A172 (cell line): ENCODE measurements around the gene THADA. TPM values are rescaled to one million over a fixed set of nuclear protein-coding genes. Genes with fewer than 3 reads are reported as not detected.
"Not testable (repeated sequence)": the region's sequence is repeated elsewhere in the genome, so short reads cannot be mapped to it uniquely, and the experiment has no call there.

Experiments used
- DNase-seq: peaks from one replicate; pipeline ENCODE4 v3.0.0-alpha.2; 2015; ENCODE audit warnings: low spot score
- total RNA-seq: library from RNA; depleted of rRNA; stranded (reverse); fragments of >200 nt; shearing (Covaris generic); gene quantifications from 2 replicates; pipeline ENCODE4 v1.2.3, GENCODE V29; 2014; rRNA removed

The THADA gene, protein sequence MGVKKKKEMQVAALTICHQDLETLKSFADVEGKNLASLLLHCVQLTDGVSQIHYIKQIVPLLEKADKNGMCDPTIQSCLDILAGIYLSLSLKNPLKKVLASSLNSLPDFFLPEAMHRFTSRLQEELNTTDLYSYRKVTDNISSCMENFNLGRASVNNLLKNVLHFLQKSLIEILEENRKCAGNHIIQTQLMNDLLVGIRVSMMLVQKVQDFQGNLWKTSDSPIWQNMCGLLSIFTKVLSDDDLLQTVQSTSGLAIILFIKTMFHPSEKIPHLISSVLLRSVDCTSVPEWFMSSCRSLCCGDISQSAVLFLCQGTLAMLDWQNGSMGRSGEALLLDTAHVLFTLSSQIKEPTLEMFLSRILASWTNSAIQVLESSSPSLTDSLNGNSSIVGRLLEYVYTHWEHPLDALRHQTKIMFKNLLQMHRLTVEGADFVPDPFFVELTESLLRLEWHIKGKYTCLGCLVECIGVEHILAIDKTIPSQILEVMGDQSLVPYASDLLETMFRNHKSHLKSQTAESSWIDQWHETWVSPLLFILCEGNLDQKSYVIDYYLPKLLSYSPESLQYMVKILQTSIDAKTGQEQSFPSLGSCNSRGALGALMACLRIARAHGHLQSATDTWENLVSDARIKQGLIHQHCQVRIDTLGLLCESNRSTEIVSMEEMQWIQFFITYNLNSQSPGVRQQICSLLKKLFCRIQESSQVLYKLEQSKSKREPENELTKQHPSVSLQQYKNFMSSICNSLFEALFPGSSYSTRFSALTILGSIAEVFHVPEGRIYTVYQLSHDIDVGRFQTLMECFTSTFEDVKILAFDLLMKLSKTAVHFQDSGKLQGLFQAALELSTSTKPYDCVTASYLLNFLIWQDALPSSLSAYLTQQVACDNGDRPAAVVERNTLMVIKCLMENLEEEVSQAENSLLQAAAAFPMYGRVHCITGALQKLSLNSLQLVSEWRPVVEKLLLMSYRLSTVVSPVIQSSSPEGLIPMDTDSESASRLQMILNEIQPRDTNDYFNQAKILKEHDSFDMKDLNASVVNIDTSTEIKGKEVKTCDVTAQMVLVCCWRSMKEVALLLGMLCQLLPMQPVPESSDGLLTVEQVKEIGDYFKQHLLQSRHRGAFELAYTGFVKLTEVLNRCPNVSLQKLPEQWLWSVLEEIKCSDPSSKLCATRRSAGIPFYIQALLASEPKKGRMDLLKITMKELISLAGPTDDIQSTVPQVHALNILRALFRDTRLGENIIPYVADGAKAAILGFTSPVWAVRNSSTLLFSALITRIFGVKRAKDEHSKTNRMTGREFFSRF (N-terminal part only)
- total RNA-seq, result 18.3 and 19.7 TPM in 2 replicates

DNA sequence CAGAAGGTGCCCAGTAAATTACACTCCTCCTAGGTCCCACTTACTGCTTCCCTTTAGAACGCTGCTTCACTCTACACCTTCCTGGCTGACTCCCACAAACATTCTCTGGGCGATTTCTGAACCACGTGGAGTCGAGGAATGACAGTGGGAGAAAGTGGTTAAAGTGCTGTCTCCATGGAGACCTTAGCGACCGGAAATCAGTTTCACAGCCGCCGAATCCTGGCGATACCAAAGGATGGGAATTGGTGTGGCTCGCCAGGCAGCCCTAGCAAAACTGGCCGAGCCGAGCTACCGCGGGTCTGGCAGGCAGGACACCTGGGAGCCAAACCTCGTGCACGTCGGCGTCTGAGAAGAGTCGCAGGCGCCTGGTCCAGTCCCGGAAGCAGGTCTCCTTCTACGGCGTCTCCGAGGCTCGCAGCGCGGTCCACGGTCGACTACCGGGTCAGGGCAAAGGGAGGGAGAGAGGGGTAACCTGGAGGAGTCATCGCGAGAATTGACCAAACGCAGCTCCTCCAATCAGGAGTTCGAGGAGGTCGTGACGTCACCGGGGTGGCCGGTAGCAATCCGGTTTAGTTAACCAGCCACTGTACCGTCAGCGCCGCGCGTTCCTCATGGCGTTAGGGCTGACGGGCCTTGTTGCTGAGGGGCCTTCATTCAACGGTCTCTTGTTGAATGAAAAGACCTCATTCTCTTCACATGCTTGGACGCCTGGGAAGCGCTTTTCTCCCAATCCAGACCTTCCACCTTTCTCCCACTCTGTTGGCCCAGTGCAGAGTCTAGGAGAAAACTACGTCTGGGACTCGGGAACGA, at the start of gene THADA:
THADA (minus strand) TSS at position 436 of the 810 bp plus-strand sequence. CDS start 3,646 bp downstream, outside the sequence.
- DNase-seq, result peak; percentile 99

DNA sequence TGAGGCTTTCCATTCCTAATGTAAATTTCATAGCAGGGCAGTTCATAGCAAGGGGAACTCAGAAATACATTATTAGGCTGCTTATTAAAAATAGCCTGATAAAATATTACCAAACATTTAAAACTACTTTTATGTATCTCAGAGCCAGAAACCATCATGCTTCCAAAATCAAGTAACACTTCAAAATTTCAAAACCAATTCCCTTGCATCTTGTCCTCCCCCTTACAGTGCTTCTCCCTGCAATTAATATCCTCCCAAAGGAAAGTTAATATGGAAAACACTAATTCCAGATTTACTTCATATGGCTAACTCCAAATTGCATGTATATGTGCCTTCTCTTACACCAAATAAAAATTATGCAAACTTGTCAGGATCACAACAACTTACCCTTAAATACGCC, 47.8 kb upstream of the THADA start:
- no peak for DNase-seq

DNA sequence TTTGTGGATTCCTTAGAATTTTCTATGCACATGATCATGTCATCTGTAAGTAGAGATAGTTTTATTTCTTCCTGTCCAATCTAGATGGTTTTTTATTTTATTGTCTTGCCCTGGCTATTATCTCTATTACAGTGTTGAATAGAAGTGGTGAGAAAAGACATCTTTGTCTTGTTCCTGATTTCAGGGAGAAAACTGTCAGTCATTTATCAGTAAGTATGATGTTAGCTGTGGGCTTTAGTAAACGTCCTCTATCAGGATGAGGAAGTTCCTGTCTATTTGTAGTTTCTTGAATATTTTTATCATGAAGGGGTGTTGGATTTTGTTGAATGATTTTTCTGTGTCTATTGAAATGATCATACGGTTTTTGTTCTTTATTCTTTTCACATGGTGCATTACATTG, 46.5 kb upstream of the THADA start:
- DNase-seq, result no peak

DNA sequence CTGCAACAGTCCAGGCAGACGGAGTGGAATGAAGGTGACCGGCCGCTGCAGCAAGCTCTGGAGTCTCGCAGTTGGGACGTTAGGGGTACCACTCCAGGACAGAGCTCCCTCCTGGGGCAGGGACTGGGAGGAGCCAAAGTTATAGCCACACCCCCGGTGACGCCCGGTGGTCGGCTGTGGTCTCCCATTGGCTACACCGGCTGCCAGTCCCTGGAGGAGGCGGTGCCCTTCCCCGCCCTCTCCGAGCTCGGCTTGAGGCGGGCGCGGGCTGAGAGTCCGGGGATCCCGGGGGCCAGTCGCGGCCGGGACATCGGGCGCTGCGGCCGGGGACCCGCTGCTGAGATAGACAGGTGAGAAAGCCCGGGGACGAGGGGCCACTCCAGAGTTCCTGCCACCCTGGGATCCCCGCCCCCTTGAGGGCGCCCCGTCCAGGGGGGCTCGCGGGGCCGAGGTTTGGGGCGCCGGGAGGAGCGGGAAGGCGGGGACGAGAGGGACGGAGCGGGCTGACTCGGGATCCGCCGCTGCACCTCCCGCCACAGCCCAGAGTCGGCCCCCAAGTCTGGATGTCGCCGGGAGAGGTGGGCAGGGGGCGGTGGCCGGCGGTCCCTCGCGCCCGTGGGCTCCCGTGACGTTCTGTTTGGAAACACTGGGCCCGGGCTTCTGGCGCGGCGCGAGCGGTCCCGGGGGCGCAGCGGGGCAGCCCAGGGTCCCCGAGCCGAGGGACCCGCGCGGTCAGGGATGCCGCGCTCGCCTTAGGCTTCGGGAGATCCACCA, 41.4 kb upstream of the THADA start, which contains the start of gene PLEKHH2:
PLEKHH2 (plus strand) TSS at position 231 of the 774 bp plus-strand sequence. CDS start 7,414 bp downstream, outside the sequence.
- DNase-seq, result peak; percentile 76

DNA sequence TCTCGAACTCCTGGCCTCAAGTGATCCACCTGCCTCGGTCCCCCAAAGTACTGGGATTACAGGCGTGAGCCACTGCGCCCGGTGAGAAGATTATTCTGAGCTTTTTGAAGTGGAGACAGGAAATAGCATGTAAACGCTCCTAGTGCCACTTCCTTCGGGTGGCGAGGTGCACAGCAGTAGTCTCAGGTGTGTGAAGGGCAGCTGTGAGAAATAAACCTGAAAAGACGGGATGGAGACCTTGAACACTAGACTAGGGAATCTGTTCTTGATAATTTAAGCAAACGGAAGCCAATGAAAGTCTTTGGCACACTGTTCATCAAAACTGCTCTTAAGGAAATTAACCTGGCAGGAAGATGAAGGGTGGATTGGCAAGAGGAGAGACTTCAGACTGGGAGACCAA, 40.8 kb upstream of the THADA start:
- DNase-seq, result no peak

DNA sequence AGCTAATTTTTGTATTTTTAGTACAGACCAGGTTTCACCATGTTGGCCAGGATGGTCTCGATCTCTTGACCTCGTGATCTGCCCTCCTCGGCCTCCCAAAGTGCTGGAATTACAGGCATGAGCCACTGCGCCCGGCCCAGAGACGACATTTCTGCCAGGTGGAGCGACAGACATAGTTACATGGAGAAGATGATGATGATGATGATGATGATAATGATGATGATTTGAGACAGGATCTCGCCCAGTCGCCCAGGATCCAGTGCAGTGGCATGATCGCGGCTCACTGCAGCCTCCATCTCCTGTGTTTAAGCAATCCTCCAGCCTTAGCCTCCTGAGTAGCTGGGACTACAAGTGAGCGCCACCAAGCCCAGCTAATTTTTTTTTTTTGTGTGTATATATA, 40.3 kb upstream of the THADA start:
- not testable (repeated sequence) for DNase-seq

DNA sequence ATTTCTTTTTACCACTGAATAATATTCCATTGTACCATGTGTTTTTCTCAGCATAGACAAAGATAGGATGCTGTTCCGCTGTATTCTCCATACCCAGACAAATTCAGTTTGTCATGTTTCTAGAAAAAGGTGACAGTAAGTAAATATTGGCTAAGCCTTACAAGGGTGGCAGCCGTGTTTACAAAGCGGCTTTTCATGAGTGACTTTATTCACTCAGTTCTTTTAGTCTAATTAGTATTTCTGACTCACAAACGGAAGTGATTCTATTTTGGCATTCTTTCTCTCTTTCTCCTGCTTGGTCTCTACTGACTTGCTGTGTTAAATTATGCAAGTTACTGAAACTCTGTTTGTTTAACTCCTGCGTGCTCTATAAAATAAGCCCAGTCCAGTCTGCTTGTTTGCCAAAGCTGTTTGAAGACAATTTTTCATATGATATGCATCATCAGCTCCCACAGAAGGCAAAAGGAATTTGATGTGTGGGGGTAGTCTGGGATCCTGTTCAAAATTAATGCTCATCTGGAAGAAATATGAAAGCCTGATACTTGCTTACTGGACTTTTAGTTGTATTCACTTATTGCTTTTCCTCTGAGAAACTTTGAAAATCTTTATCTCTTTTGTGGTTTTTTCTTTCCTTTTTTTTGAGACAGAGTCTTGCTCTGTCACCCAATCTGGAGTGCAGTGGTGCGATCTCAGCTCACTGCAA, 38.9 kb upstream of the THADA start:
- peak; percentile 74 for DNase-seq

DNA sequence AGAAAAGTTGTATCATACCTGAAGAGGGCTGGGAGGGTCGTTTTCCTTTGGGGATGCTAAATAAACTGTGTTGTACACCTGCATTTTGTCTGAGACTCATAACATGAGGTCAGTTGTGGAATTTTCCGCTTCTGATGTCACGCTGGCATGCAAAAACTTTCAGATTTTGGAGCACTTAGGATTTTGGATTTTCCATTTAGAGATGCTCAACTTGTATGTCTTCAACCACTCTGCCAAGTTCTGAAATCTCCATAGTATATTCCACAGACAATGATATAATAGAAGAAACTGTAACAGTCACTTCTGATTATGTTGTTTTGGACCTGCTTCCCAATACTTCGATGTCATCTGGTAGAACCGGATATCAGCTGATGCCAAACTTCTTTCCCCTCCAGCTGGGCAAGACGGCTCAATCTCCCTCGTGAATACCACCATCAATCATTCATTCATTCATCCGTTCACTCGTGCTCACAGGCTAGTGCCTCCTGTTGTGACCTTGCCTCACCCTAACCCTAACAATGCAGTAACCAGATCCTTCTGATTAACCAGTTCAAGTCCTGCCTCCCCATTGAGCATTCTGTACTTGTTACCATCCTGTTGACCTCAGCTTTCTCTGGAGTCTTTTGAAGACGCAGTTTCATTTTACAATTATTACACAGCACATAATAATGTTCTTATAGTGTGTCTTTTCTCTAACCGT, 35.9 kb upstream of the THADA start:
- no peak for DNase-seq

DNA sequence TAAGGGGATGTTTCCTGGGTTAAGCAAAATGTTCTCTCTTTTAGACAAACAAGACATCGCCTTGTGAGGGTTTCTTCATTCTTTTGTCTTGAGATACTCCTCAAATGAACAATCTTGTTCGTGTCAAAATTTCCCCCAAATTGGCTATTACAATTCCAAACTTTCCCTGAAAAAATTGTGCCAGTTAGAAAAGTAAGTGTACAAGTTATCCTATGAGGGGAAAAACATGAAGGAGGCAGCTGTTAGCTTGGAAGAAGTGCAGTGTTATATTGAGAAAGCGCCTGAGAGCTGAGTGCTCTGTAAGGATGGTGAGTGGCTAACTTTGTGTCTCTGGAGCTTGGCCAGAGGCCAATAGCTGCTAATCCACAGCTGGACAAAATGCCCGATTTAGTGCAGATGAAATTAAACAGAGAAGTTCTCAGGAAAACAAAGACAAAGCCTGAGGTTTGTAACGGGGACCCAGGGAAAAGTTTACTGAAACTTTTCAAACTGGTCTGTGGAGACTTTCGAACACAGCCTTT, 27.2 kb upstream of the THADA start:
- no peak for DNase-seq

DNA sequence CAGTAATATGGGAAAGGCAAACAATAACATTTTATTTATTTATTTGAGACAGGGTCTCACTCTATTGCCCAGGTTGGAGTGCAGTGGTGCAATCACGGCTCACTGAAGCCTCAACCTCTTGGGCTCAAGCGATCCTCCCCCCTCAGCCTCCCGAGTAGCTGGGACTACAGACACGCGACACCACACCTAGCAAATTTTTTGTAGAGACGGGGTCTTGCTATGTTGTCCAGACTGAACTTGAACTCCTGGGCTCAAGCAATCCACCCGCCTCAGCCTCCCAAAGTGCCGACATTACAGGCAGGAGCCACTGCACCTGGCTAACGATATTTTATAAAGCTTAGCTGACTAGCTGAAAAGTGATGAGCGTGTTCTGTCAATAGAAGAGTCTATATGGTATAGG, 23.7 kb upstream of the THADA start:
- DNase-seq, result no peak

DNA sequence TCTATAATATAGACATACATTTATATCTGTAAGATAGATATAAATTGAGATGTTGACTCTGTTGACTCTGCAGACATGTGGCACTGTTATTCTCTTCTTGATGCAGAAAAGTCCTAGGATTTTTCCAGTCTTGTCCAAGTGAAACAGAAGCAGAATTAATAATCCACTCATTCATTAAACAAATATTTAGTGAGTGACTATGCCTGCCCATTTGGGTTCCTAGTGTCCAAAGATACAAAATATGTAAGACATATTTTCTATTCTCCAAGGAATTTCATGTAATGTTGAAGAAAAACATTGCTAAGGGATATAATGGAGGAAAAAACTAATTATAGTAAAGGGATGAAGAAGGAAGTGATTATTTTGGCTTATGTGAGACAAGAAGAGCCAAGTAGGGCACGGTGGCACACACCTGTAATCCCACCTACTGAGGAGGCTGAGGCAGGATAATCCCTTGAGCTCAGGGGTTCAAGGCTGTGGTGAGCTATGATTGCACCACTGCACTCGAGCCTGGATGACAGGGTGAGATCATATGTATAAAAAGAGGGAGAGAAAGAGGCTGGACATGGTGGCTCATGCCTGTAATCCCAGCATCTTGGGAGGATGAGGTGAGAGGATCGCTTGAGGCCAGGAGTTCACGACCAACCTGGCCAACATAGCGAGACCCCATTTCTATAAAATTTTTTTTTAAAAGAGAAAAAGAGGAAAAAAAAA, 21.3 kb upstream of the THADA start:
- DNase-seq, result no peak

DNA sequence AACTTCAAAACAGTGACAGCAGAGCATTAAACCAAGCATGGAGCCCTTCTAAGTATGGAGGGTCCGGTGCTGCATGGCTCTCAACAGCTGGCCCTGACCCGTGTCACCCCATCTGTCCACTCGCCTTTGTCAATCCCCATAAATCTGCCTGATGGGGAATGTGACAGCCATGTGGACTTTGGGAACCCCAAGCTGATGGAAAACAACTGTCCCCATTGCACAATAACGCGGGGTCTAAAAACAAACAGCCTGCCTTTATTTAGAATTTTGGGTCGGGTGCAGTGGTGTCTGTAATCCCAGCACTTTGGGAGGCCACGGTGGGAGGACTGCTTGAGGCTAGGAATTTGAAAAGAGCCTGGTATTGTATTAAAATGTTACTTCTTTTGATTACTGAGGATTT, 17.1 kb upstream of the THADA start:
- DNase-seq, result no peak

DNA sequence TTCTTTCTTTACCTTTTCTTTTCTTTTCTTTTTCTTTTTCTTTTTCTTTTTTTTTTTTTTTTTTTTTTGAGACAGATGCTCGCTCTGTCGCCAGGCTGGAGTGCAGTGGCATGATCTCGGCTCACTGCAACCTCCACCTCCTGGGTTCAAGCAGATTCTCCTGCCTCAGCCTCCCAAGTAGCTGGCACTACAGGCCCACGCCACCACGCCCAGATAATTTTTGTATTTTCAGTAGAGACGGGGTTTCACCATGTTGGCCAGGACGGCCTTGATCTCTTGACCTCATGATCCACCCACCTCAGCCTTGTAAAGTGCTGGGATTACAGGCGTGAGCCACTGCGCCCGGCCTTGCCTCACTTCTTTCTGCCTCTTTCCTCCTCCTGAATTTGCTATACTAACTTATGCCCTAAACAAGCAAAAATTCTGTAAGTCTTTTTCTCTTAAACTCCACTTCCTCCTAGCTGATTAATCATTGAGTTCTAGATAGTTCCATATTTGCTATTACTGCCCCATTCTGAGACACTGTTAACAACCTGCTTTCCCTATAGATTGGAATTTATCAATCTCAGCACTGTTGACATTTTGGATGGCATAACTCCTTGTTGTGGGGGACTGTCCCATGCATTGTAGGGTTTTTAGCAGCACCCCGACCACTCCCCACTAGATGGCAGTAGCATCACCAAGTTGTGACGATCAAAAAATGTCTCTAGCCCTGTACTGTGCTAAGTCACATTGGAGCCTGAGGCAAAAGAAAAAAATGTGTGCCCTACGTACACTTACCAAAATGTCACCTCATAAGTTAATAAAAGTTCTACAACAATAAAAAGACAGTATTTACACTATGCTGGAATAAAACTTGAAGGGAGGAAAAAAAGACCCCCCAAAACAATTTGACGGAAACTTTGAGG, 16.4 kb upstream of the THADA start:
- peak; percentile 70 for DNase-seq

DNA sequence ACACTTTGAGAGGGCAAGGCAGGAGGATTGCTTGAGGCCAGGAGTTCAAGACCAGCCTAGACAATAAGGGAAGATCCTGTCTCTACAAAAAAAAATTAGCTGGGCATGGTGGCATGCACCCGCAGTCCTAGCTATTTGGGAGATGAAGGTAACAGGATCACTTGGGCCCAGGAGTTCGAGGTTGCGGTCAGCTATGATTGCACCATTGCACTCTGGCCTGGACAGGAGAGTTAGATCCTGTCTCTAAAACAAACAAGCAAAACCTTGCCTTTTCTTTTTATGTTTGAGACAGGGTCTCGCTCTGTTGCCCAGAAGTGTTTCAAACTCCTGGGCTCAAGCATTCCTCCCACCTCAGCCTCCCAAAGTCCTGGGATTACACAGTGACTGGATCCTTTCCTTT, 14.5 kb upstream of the THADA start:
- no peak for DNase-seq

DNA sequence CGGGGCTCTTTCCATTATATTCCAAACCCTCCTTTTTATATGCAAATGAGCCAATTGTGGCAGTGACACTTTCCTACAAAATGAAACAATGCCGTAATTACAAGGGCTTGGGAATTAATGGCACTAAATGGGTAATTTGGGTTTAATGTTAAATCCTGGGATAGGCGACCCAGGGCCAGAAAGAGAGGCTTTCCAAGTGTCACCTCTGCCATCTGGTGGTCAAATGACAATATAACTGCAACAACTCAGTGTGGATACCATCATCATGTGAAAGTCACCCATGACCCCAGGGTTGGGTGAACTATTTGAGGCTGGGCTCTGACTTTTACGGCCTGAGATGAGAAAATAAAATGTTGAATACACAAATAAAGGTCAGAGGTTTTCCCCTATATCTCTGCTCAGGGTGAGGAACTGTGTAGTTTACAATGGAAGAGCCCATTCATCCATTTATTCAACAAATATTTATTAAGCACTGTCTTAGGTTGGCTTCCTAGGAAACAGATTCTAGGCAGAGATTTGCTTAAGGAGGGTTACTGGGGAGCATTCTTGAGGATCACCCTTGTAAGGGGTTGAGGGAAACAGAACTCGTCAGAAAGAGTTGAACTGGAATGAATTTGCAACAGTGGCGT, 13.6 kb upstream of the THADA start:
- peak; percentile 55 for DNase-seq

DNA sequence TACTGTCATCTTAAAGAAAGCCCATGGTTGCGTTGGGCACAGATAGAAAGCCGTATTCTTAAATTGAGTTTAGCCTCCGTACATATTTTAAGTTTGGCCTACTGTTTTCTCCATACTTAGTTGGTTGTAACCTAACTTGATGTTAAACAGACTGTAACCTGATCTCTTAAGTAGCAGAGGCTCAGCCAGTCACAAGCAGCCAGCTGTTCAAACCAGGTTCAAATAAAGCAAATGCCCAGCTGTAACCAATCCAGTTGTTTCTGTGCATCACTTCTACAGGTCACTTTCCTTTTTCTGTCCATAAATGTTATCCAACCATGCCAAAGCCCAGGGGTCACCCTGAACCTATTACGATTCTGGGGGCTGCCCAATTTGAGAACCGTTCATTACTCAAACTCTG, 10.0 kb upstream of the THADA start:
- DNase-seq, result no peak
